IPS DF 6.9 (cell line): ENCODE measurements around the gene RAD51C.
"Not testable (repeated sequence)": the region's sequence is repeated elsewhere in the genome, so short reads cannot be mapped to it uniquely, and the experiment has no call there.

Experiments
- DNase-seq: peaks from one replicate; pipeline ENCODE4 v3.0.0-alpha.2; 2013; ENCODE audit warnings: low read depth, low spot score
- H3K27ac ChIP-seq: one replicate; pipeline ENCODE4 v1.5.1; 2013; ENCODE audit warnings: low read length, control low read depth
- H3K27me3 ChIP-seq: 2 replicates; pipeline ENCODE4 v1.6.1; 2013; ENCODE audit warnings: mild to moderate bottlenecking, low read length; ENCODE audit not compliant: control insufficient read depth, insufficient read depth
- H3K36me3 ChIP-seq: 2 replicates; pipeline ENCODE4 v1.6.1; 2013; ENCODE audit warnings: low read length; ENCODE audit not compliant: control insufficient read depth, insufficient read depth
- H3K4me1 ChIP-seq: 2 replicates; pipeline ENCODE4 v1.6.1; 2013; ENCODE audit warnings: low read length; ENCODE audit not compliant: control insufficient read depth, insufficient read depth
- H3K4me3 ChIP-seq: 2 replicates; pipeline ENCODE4 v1.5.1; 2013; ENCODE audit warnings: mild to moderate bottlenecking, low read length
- H3K9me3 ChIP-seq: 2 replicates; pipeline ENCODE4 v1.6.1; 2013; ENCODE audit warnings: low read length, inconsistent platforms; ENCODE audit not compliant: control insufficient read depth, insufficient read depth
- WGBS: extraction: QIAGEN DNeasy Blood & Tissue Kit; methylation state at CpG from one replicate; pipeline ENCODE4 v1.1.7; 2013; ENCODE audit warnings: mixed read lengths, missing lambda C conversion rate; ENCODE audit not compliant: insufficient read length, insufficient coverage; 5-methylcytosine and 5-hydroxymethylcytosine counted together

The RAD51C gene

DNA sequence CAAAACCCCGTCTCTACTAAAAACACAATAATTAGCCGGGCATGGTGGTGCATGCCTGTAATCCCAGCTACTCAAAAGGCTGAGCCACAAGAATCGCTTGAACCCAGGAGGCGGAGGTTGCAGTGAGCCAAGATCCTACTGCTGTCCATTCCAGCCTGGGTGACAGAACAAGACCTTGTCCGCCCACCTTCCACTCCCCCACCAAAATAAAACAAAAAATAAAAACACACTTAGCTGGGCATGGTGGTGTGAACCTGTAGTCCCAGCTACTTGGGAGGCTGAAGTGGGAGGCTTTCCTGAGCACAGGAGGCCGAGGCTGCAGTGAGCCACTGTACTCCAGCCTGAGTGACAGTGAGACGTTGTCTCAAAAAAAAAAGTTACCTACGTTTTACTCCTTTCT, 66.5 kb downstream of the RAD51C start:
- Histone ChIP-seq H3K36me3 (no peaks in the 10 kb centered on the region), H3K27me3 (no peaks in the 10 kb centered on the region; the same call in 1 of the 2 replicates)

DNA sequence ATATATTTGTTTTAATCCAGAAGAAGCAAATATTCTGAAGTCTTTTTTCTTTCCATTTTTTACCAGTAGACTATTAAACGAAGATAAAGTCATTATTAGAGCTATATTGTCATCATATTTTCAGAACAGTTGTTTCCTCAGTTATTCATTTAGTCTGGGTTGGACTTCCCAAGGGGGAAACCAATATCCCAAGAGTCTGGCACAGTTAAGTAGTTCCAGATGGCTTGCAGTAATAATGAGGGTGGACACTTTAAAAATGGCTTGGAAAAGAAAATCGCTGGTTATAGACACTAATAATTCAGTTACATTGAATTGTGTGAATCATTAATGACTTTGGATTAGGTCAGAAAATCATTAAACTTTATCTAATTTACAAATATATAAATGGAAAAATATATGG, 67.1 kb downstream of the RAD51C start:
- H3K4me3 ChIP-seq = no peak overlapping the region
- WGBS = no CpG with 5 or more reads among the region's 2 CpGs
- no peak for DNase-seq
- H3K36me3 ChIP-seq = no peaks in the 10 kb centered on the region
- no peaks in the 10 kb centered on the region for H3K4me1 ChIP-seq
- no peak overlapping the region for H3K27ac ChIP-seq
- no peaks in the 10 kb centered on the region for H3K9me3 ChIP-seq
- H3K27me3 ChIP-seq = no peaks in the 10 kb centered on the region; the same call in 1 of the 2 replicates

More for the DNA sequence above, 66.5 kb downstream of the RAD51C start:
- H3K4me1 ChIP-seq = no peaks in the 10 kb centered on the region
- no peak overlapping the region for H3K4me3 ChIP-seq
- no CpG with 5 or more reads among the region's 8 CpGs for WGBS
- H3K9me3 ChIP-seq = no peaks in the 10 kb centered on the region
- no peak for DNase-seq
- no peak overlapping the region for H3K27ac ChIP-seq

DNA sequence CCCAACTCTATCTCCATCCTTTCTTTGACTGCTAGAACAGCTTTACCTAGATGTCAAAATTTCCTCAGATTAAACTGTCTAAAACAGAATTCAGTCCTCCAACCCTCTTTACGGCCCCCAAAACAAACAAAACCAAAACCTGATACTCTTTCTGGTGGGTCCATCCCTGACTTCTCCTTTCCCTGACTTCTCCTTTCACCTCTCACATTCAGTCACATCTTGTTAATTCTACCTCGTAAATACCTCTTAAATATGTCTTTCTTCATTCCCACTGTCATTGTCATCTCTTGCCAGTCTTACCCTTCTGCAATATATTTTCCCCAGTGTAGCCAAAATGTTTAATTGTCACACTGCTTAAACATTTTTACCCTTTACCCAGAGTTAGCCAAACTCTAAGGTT, 67.8 kb downstream of the RAD51C start:
- H3K9me3 ChIP-seq = no peaks in the 10 kb centered on the region
- no peak overlapping the region for H3K4me3 ChIP-seq
- no peak for DNase-seq
- no peaks in the 10 kb centered on the region for H3K36me3 ChIP-seq
- WGBS = 100% methylated on average over 1 of the region's 2 CpGs
- H3K27me3 ChIP-seq = no peaks in the 10 kb centered on the region; the same call in 1 of the 2 replicates
- no peak overlapping the region for H3K27ac ChIP-seq
- no peaks in the 10 kb centered on the region for H3K4me1 ChIP-seq

DNA sequence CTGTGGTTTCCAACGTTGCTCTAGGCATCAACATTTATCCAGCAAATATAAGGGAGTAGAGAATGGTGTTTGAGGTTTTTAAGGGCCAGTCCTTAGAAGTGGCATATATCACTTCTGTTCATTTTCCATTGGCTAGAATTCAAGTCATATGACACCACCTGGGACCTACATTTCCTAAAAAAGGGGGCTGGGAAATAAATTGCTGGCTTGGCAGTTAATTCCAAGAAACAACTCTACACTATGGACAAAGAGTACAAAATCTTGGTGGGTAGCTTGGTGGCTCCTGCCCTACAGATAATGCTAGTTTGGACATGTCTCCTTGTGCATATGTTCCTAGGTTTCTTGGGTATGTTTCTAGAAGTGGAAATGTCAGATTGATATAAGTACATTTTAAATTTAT, 70.9 kb downstream of the RAD51C start:
- Histone ChIP-seq H3K36me3 (no peaks in the 10 kb centered on the region), H3K27me3 (no peaks in the 10 kb centered on the region), H3K9me3 (no peaks in the 10 kb centered on the region), H3K4me1 (no peaks in the 10 kb centered on the region), H3K27ac (no peak overlapping the region), H3K4me3 (no peak overlapping the region)
- no CpG with 5 or more reads among the region's 1 CpG for WGBS
- DNase-seq = no peak

GRCh38 chr17:58764373-58764772, 72.0 kb downstream of the RAD51C start:
- no peak for DNase-seq
- H3K4me1 ChIP-seq = no peaks in the 10 kb centered on the region
- WGBS = no CpG with 5 or more reads among the region's 5 CpGs
- no peak overlapping the region for H3K27ac ChIP-seq
- no peaks in the 10 kb centered on the region for H3K36me3 ChIP-seq
- H3K27me3 ChIP-seq = no peaks in the 10 kb centered on the region
- no peaks in the 10 kb centered on the region for H3K9me3 ChIP-seq
- no peak overlapping the region for H3K4me3 ChIP-seq

GRCh38 chr17:58778482-58778881, 86.1 kb downstream of the RAD51C start:
- H3K4me3 ChIP-seq, H3K36me3 ChIP-seq, H3K27ac ChIP-seq, H3K9me3 ChIP-seq, DNase-seq, H3K4me1 ChIP-seq, H3K27me3 ChIP-seq: not testable (repeated sequence)
- no CpG with 5 or more reads among the region's 5 CpGs for WGBS

- Histone ChIP-seq H3K4me1 (no peaks in the 10 kb centered on the region), H3K27me3 (no peaks in the 10 kb centered on the region)
- no CpG with 5 or more reads among the region's 1 CpG for WGBS
Measured at GRCh38 chr17:58779446-58779845, 87.0 kb downstream of the RAD51C start.

DNA sequence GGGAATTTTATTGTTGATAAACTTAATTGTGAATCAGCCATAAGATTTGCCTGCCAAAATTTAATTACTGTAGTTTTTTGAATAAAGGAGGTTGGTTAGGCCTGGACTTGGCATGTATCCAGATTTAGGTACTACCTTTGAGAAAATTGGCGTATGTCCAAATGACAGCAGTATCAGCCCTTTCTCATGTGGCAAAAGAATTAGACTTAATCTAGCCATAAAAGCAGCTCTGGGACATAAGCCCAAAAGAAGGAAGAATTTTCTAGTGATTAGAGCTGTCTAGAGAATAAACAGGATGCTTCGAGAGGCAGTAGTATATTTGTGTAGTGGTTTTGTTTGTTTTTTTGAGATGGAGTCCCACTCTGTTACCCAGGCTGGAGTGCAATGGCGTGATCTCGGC, 91.0 kb downstream of the RAD51C start:
- no peaks in the 10 kb centered on the region for H3K4me1 ChIP-seq
- no peaks in the 10 kb centered on the region for H3K9me3 ChIP-seq
- H3K4me3 ChIP-seq = no peak overlapping the region
- no CpG with 5 or more reads among the region's 4 CpGs for WGBS
- no peaks in the 10 kb centered on the region for H3K36me3 ChIP-seq
- no peak overlapping the region for H3K27ac ChIP-seq
- H3K27me3 ChIP-seq = no peaks in the 10 kb centered on the region
- DNase-seq = no peak

More at GRCh38 chr17:58779446-58779845, 87.0 kb downstream of the RAD51C start:
- no peak overlapping the region for H3K27ac ChIP-seq
- no peak for DNase-seq
- no peaks in the 10 kb centered on the region for H3K9me3 ChIP-seq
- no peaks in the 10 kb centered on the region for H3K36me3 ChIP-seq
- H3K4me3 ChIP-seq = no peak overlapping the region

DNA sequence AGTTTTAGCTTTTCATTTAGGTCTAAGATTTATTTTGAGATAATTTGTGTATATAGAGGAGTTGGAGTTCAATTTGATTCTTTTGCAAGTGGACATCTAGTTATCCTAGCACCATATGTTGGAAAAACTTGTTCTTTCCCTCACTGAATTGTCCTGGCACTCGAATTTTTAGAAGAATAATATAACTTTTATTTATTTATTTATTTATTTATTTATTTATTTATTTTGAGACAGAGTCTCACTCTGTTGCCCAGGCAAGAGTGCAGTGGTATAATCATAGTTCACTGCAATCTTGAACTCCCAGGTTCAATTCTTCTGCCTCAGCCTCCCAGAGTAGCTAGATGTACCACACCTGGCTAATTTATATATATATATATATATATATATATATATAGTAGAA, 92.7 kb downstream of the RAD51C start:
- no peaks in the 10 kb centered on the region for H3K9me3 ChIP-seq
- no peak for DNase-seq

More for the DNA sequence above, 92.7 kb downstream of the RAD51C start:
- no peak overlapping the region for H3K4me3 ChIP-seq
- H3K27me3 ChIP-seq = no peaks in the 10 kb centered on the region
- no peaks in the 10 kb centered on the region for H3K36me3 ChIP-seq
- H3K27ac ChIP-seq = no peak overlapping the region
- H3K4me1 ChIP-seq = no peaks in the 10 kb centered on the region
- no CpG with 5 or more reads among the region's 1 CpG for WGBS
